Stimulated activated CD4-positive, alpha-beta T cell treated with anti-CD3 and anti-CD28 coated beads, Interleukin-1b, Interleukin-23, amount 100 ng/mL, for 4 hours (primary cell): ENCODE measurements around the gene MYOF.
"Not testable (repeated sequence)": the region's sequence is repeated elsewhere in the genome, so short reads cannot be mapped to it uniquely, and the experiment has no call there.

Source experiments
- DNase-seq, 2 donors: peaks; one replicate each; pipeline ENCODE4 v3.0.0-alpha.2; 2020; ENCODE audit warnings: low read depth in 2 of 2

MYOF gene

GRCh38 chr10:93481637-93482144 lies 443 bp downstream of the MYOF start:
- DNase-seq: no peak

DNA sequence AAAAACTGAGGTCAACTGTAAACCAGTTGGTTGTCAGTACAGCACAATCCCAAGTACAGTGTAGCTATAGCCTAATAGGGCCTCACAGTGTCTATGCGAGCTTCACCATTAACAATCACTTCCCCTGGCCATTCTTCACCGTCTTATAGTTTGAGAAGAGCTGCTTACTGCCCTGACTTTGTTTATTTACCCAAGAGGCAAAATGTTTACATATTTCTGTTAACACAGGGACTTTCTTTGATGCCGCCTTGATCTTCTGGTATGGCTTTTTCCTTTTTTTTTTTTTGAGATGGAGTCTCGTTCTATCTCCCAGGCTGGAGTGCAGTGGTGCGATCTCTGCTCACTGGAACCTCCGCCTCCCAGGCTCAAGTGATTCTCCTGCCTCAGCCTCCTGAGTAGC lies 3.3 kb downstream of the MYOF start:
- DNase-seq: no peak

- no peak for DNase-seq
Observed at GRCh38 chr10:93476756-93477155, 5.4 kb downstream of the MYOF start.

DNA sequence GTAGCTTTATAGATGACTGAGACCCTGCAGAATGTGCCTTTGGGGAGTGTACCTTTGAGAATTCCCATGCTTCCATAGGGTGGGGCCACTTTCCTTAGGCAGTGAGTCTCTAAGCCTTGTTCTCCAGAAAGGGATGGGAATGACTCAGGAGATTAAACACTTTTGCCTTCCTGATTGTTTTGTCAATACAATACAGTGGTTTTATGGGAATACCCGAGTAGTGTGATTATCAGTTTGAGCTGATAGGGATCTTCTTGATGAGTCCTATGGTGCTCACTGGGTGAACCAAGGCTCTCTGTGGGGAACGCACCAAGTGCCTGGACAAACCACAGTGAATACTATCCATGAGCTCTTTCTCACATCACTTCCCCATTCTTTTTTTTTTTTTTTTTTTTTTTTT lies 6.3 kb downstream of the MYOF start:
- DNase-seq: no peak

DNA sequence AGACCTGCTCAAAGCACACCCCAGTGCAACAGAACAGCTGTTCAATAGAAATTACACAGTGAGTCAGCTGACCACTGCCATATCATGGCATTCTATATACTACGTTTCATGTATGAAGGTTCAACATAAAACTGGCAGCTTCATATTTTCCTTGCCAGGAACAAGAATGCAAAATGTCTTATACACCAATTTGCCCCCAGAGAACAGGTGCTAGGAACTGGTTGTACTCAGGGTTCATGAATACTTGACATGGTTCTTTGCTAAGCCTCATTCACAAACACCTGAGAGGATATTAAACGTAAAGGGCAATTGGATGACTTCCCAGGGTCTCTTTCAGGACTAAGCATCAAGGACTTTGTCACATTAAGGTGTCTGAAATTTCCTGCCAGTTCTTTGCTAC lies 6.9 kb downstream of the MYOF start:
- no peak for DNase-seq

GRCh38 chr10:93473804-93474472 lies 8.2 kb downstream of the MYOF start:
- no peak for DNase-seq

- no peak for DNase-seq
Observed at GRCh38 chr10:93473161-93473560, 9.0 kb downstream of the MYOF start.

GRCh38 chr10:93471110-93471651 lies 11.0 kb downstream of the MYOF start:
- no peak for DNase-seq

- DNase-seq: no peak
Observed at GRCh38 chr10:93469454-93469853, 12.7 kb downstream of the MYOF start.

- no peak for DNase-seq
Observed at GRCh38 chr10:93468461-93469213, 13.5 kb downstream of the MYOF start.

GRCh38 chr10:93467635-93468034 lies 14.5 kb downstream of the MYOF start:
- DNase-seq: not testable (repeated sequence)

DNA sequence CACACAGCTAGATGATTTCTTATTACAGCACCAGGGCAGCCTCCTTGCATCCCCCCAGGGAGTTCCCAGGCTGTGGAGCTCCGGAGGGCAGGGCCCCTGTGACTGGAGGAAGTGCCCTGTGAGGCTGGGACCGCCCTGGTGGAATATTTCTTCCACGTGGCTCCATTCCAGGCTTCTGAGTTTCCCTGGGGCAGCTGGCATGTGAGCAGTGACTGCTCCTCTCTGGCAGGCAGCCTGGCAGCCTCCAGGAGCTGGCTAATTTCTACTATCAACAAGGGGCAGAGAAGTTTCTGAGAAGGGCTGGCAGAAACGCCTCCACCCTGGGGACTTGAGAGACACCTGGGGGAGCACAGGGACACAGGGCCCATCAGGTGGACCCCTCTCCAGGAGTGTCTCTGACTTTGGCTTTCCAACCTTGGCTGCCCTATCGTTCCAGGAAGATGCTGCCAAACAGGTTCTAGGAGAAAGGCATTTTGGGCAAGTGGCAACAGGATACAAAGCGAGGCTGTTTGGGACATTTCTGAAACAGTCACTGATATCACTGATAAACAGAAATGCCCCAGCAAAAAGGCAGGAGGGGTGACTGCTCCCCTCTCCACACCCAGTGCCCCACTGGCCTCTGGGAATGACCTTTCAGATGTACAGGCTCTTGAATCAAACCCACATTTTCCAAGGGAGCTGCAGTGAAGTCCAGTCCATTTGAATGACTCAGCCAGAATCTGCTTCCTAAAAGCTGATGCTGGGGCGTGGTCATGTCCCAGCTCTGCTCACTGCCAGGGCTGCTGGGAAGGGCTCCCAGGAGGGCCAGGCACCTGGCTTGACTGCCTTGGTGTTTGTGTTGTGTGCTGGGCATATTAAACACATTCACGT lies 16.1 kb downstream of the MYOF start:
- DNase-seq: no peak

DNA sequence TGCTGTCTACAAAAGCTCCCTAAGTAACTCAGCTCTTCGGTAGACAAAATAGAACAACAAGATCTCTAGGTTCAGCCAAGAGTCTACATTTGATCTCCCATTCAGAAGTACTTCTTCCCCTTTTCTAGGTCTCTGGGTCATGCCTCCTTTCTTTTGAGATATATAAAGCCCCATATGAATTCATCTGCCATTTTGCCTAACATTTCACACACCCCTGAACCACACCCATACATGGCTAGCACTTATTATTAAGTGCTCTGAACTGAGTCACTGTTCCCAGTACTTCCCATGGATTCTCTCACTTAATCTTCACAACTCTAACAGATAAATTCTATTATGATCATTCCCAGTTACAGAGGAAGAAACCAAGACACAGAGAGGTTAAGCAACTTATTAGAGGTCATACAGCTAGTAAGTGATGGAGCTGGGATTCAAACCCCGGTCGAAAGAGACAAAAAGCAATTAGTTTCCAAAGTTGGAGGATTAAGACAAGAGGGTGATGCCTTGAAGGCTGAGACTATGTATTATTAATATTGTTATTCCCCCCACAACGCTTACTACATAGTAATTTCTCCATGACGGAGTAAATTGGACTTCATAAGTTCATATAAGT lies 17.3 kb downstream of the MYOF start:
- DNase-seq: no peak

DNA sequence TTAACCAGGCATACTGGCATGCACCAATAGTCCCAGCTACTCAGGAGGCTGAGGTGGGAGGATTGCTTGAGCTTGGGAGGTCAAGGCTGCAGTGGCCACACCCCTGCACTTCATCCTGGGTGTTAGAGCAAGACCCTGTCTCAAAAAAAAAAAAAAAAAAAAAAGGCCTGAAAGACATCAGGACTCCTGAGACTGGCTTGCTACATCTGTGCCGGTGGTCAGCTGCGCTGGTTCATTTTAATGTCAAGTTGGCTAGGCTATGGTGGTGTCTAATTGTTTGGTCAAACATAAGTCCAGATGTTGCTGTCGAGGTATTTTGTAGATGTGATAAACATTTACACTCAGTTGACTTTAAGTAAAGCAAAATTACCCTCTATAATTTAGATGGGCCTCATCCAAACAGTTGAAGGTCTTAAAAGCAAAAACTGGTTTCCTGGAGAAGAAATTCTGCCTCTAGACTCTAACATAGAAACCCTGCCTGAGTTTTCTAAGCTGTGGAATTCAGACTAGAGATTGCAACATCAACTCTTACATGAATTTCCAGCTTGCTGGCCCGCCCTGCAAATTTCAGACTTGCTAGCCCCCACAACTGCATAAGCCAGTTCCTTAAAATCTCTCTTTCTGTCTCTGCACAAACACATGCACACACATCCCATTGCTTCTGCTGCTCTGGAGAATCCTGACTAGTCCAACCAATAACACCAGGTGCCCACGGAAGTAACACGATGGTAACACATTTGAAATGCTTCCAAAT lies 18.2 kb downstream of the MYOF start:
- no peak for DNase-seq

GRCh38 chr10:93462881-93463280 lies 19.3 kb downstream of the MYOF start:
- peak in 1 of 2 donors; percentile 4 for DNase-seq

- no peak for DNase-seq
Observed at GRCh38 chr10:93462371-93462770, 19.8 kb downstream of the MYOF start.

GRCh38 chr10:93461807-93462178 lies 20.3 kb downstream of the MYOF start:
- no peak for DNase-seq

DNA sequence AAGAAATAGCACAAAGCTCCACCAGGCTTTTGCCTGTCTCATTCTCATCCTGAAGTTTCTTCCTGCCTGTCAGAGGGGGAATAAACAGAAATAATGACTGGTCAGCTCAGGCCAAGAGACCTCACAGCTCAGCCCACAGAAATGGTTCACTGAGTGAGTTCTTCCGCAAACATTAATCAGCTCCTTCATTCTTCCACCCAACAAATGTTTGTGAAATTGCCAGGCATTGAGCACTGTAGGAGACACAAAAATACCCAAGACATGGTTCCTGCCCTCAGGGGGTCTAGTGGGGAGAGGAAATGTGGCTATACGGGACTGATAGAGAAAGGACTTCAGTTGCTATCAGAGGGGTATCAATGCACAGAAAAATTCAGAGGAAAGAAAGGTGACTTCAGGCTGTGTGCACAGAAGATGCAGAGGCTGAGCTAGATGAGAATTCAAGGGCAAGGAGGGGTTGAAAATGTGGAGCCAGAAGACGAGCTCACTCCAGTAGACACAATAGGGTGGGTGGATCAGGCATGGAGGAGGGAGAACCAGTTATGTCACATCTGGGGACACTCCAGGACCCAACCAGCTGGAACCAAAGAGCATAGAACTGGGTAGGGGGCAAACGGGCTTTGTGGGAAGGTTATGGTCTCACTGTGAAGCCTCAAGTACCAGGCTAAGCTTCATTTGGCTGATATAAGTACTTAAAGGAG lies 20.9 kb downstream of the MYOF start:
- no peak for DNase-seq

GRCh38 chr10:93459466-93459865 lies 22.7 kb downstream of the MYOF start:
- DNase-seq: no peak

- no peak for DNase-seq
Observed at GRCh38 chr10:93458821-93459257, 23.3 kb downstream of the MYOF start.
